Measurements from ENCODE around the gene GPR89B. TPM values are rescaled to one million over a fixed set of nuclear protein-coding genes. Genes with fewer than 3 reads are reported as not detected.
"Not testable (repeated sequence)": the region's sequence is repeated elsewhere in the genome, so short reads cannot be mapped to it uniquely, and the experiment has no call there.

Gene GPR89B
- total and polyA plus RNA-seq, 2 of the 8 experiments (the other 6 are each of a cell fraction or from before 2014, with no cell fraction given) = 19.5 to 32.5 TPM

DNA sequence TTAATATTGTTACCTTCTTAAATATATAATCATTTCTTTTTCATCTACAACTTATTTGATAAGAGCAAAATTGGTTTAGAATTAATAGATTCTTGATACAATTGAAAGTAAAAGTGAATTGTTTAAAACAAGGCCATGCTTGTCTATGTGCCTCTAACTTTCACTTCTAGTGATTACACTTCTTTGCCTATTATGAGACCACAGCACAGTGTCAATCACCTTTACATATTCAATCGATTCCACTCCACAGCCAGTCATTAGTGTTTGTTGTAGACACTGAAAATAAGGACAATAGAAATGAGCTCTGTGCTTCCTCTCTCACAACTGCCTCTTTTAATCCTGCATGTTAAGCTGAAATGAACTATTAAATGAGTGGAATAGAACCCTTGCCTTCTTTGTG, 36.4 kb downstream of the GPR89B start:
- H2AK5ac ChIP-seq (ENCODE audit: low read depth, low read length); H3K9me3 ChIP-seq (ENCODE audit: insufficient read depth in 2 of 2, low read depth in 1 of 2, low read length in 1 of 2); H3K4me3 ChIP-seq (ENCODE audit: extremely low read depth in 1 of 4, insufficient read depth in 2 of 4, low read depth in 3 of 4, low read length in 4 of 4); H3K56ac ChIP-seq (replicated peaks; ENCODE audit: insufficient read length, low read depth, low read length); H3K23ac ChIP-seq (ENCODE audit: insufficient read length); H3K18ac ChIP-seq (ENCODE audit: extremely low read depth, low read length); H3K9ac ChIP-seq (replicated peaks in 1 of 4; ENCODE audit: extremely low read depth in 1 of 4, low read depth in 3 of 4, low read length in 3 of 4); POLR2A ChIA-PET (ENCODE audit: partially characterized antibody); H4K8ac ChIP-seq (ENCODE audit: extremely low read depth, insufficient read depth, low read length); H3K27ac ChIP-seq (ENCODE audit: low read depth, low read length); H3K14ac ChIP-seq (ENCODE audit: insufficient read length); H3K4ac ChIP-seq (replicated peaks; ENCODE audit: insufficient read length, low read depth, low read length); H4K5ac ChIP-seq (ENCODE audit: insufficient read length, low read depth, low read length); H2BK5ac ChIP-seq (ENCODE audit: low read depth, low read length); H2BK20ac ChIP-seq (ENCODE audit: low read length); DNase-seq (ENCODE audit: low read depth in 1 of 2, low spot score in 2 of 2); H3K36me3 ChIP-seq (ENCODE audit: control insufficient read depth in 2 of 4, insufficient read depth in 4 of 4, low read length in 3 of 4); CTCF ChIA-PET (ENCODE audit: partially characterized antibody); H3K27me3 ChIP-seq (replicated peaks in 1 of 4; ENCODE audit: control insufficient read depth in 3 of 4, extremely low read depth in 1 of 4, insufficient read depth in 3 of 4, low read length in 3 of 4); H4K91ac ChIP-seq (replicated peaks; ENCODE audit: insufficient read length, low read length); H3K79me1 ChIP-seq (ENCODE audit: low read depth, low read length); H2BK12ac ChIP-seq (ENCODE audit: low read depth, low read length); H2BK15ac ChIP-seq (ENCODE audit: low read length); H3K4me1 ChIP-seq (replicated peaks in 1 of 4; ENCODE audit: control insufficient read depth in 3 of 4, insufficient read depth in 4 of 4, low read length in 3 of 4); H3K79me2 ChIP-seq (ENCODE audit: control insufficient read depth in 1 of 2, insufficient read depth in 2 of 2, low read length in 2 of 2); H4K20me1 ChIP-seq (replicated peaks in 1 of 2; ENCODE audit: control insufficient read depth in 1 of 2, insufficient read depth in 2 of 2, low read length in 2 of 2); H2BK120ac ChIP-seq (replicated peaks; ENCODE audit: low read depth, low read length); H3K4me2 ChIP-seq (ENCODE audit: insufficient read depth in 1 of 2, low read depth in 2 of 2, low read length in 2 of 2); H2AFZ ChIP-seq (ENCODE audit: low read length); FAIRE-seq; H3K23me2 ChIP-seq (ENCODE audit: low read depth, low read length): not testable (repeated sequence)
- WGBS, 2 experiments (ENCODE audit: extremely low coverage in 1 of 2, insufficient coverage in 1 of 2, insufficient read length in 1 of 2, insufficient replicate concordance in 2 of 2, low coverage in 1 of 2, low lambda C conversion rate in 2 of 2, missing lambda C conversion rate in 1 of 2) = no CpG with 5 or more reads among the region's 1 CpG

DNA sequence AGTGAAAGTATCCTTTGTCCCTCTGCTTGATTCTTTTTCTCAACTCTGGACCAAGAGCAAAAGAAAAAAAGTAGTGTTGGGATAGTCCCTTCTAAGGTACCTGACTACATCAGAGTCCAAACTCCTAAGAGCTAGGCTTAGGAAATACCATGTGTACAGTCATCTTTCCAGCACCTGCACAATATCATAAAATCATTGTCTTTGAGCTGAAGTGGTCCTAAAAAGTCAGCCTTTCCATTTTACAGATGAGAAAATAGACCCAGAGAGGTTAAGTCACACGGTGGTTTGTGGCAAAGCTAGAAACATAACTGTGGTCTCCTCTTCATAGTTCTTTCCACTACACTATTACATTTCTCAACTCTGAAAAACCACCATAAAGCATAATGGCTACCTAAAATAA, 38.4 kb downstream of the GPR89B start:
- H3K36me3 ChIP-seq (ENCODE audit: control insufficient read depth in 2 of 4, insufficient read depth in 4 of 4, low read length in 3 of 4); H3K4me3 ChIP-seq (ENCODE audit: extremely low read depth in 1 of 4, insufficient read depth in 2 of 4, low read depth in 3 of 4, low read length in 4 of 4); H3K14ac ChIP-seq (ENCODE audit: insufficient read length); DNase-seq (ENCODE audit: low read depth in 1 of 2, low spot score in 2 of 2); H3K4me1 ChIP-seq (replicated peaks in 1 of 4; ENCODE audit: control insufficient read depth in 3 of 4, insufficient read depth in 4 of 4, low read length in 3 of 4); H3K23me2 ChIP-seq (ENCODE audit: low read depth, low read length); H3K9me3 ChIP-seq (ENCODE audit: insufficient read depth in 2 of 2, low read depth in 1 of 2, low read length in 1 of 2); H4K20me1 ChIP-seq (replicated peaks in 1 of 2; ENCODE audit: control insufficient read depth in 1 of 2, insufficient read depth in 2 of 2, low read length in 2 of 2); H2BK5ac ChIP-seq (ENCODE audit: low read depth, low read length); H3K79me2 ChIP-seq (ENCODE audit: control insufficient read depth in 1 of 2, insufficient read depth in 2 of 2, low read length in 2 of 2); H3K4me2 ChIP-seq (ENCODE audit: insufficient read depth in 1 of 2, low read depth in 2 of 2, low read length in 2 of 2); H3K23ac ChIP-seq (ENCODE audit: insufficient read length); CTCF ChIA-PET (ENCODE audit: partially characterized antibody); H3K18ac ChIP-seq (ENCODE audit: extremely low read depth, low read length); H3K9ac ChIP-seq (replicated peaks in 1 of 4; ENCODE audit: extremely low read depth in 1 of 4, low read depth in 3 of 4, low read length in 3 of 4); H2AK5ac ChIP-seq (ENCODE audit: low read depth, low read length); H2BK12ac ChIP-seq (ENCODE audit: low read depth, low read length); H4K8ac ChIP-seq (ENCODE audit: extremely low read depth, insufficient read depth, low read length); H3K4ac ChIP-seq (replicated peaks; ENCODE audit: insufficient read length, low read depth, low read length); H3K56ac ChIP-seq (replicated peaks; ENCODE audit: insufficient read length, low read depth, low read length); H4K91ac ChIP-seq (replicated peaks; ENCODE audit: insufficient read length, low read length); FAIRE-seq; H4K5ac ChIP-seq (ENCODE audit: insufficient read length, low read depth, low read length); H3K27ac ChIP-seq (ENCODE audit: low read depth, low read length); POLR2A ChIA-PET (ENCODE audit: partially characterized antibody); H2BK15ac ChIP-seq (ENCODE audit: low read length); H2BK120ac ChIP-seq (replicated peaks; ENCODE audit: low read depth, low read length); H3K79me1 ChIP-seq (ENCODE audit: low read depth, low read length); H2AFZ ChIP-seq (ENCODE audit: low read length); H3K27me3 ChIP-seq (replicated peaks in 1 of 4; ENCODE audit: control insufficient read depth in 3 of 4, extremely low read depth in 1 of 4, insufficient read depth in 3 of 4, low read length in 3 of 4); H2BK20ac ChIP-seq (ENCODE audit: low read length): not testable (repeated sequence)
- no CpG with 5 or more reads among the region's 1 CpG for WGBS, 2 experiments (ENCODE audit: extremely low coverage in 1 of 2, insufficient coverage in 1 of 2, insufficient read length in 1 of 2, insufficient replicate concordance in 2 of 2, low coverage in 1 of 2, low lambda C conversion rate in 2 of 2, missing lambda C conversion rate in 1 of 2)
